Measurements from ENCODE around the gene MAPK1IP1L. TPM values are rescaled to one million over a fixed set of nuclear protein-coding genes. Genes with fewer than 3 reads are reported as not detected.
A peak's percentile ranks its signal among the peaks of the same experiment; 100 is the strongest.

The MAPK1IP1L gene
- total and polyA plus RNA-seq, 2 donors (not counting 1 experiment from before 2014, with no cell fraction given): 116 to 141 TPM

- H3K27me3 ChIP-seq (replicated peaks in 1 of 4; ENCODE audit: control extremely low read depth in 1 of 4, control insufficient read depth in 3 of 4, insufficient read depth in 4 of 4, low read length in 3 of 4): no peaks in the 10 kb centered on the region
- H3K4me2 ChIP-seq (replicated peaks; ENCODE audit: low read depth, low read length, poor library complexity, severe bottlenecking): no peak overlapping the region
- no peak for ATAC-seq (ENCODE audit: low read depth)
- intact Hi-C loops (cut with micrococcal nuclease): no loop called here
- Mint-ChIP-seq H3K9me3 (ENCODE audit: insufficient read depth) (no peaks in the 10 kb centered on the region), H3K27ac (peak overlapping the region; percentile 68), H3K4me1 (peaks cover 54% of the 10 kb centered on the region), H3K27me3 (no peaks in the 10 kb centered on the region), H3K4me3 (no peak overlapping the region)
- WGBS (ENCODE audit: insufficient coverage): 100% methylated on average over 1 of the region's 2 CpGs
- TF ChIP-seq CTCF (IDR thresholded peaks at IDR 0.05) (no peak), EZH2 (IDR thresholded peaks at IDR 0.05; ENCODE audit: borderline replicate concordance, insufficient read depth, low read depth, low read length, poor library complexity, severe bottlenecking) (no peak)
- H3K36me3 ChIP-seq (replicated peaks in 1 of 2; ENCODE audit: control extremely low read depth in 1 of 2, control insufficient read depth in 1 of 2, extremely low read depth in 1 of 2, insufficient read depth in 2 of 2, low read length in 1 of 2): peaks cover 14 to 23% of the 10 kb centered on the region in 2 experiments
- no peaks in the 10 kb centered on the region for H3K9me3 ChIP-seq (ENCODE audit: control extremely low read depth in 1 of 3, control insufficient read depth in 2 of 3, insufficient read depth in 1 of 3, low read length in 2 of 3)
- H3K27ac ChIP-seq (ENCODE audit: low read length in 2 of 2): peak overlapping the region in 1 of 2 donors; percentile 23
- no peak overlapping the region for H3K9ac ChIP-seq (ENCODE audit: low read length)
- ChIA-PET CTCF (interaction anchor here (0.6 to 3.2 kb wide), 4 partner anchors 8 to 30 kb away, joined by 3 to 22 read pairs (median 4); partner anchors contain the start of gene MAPK1IP1L), POLR2A (interaction anchor here (1.7 kb wide), 1 partner anchor 14 kb away, joined by 5 read pairs; the partner anchor contains the start of gene MAPK1IP1L)
- peaks cover 0 to 4% of the 10 kb centered on the region in 2 donors for H3K4me1 ChIP-seq (ENCODE audit: control insufficient read depth in 2 of 2, insufficient read depth in 2 of 2, low read length in 2 of 2)
- peaks cover 27% of the 10 kb centered on the region for H4K20me1 ChIP-seq (ENCODE audit: control insufficient read depth, insufficient read depth, low read length, poor library complexity, severe bottlenecking)
- no peak overlapping the region for H2AFZ ChIP-seq (ENCODE audit: insufficient read depth, low read depth, low read length, poor library complexity, severe bottlenecking)
- no peak overlapping the region for H3K4me3 ChIP-seq (ENCODE audit: control extremely low read depth in 1 of 5, extremely low read depth in 1 of 5, insufficient read depth in 1 of 5, low read depth in 2 of 5, low read length in 4 of 5)
- H3K79me2 ChIP-seq (ENCODE audit: control insufficient read depth, insufficient read depth, low read length): peaks cover 20% of the 10 kb centered on the region
- no peak for DNase-seq
Measured at GRCh38 chr14:55065411-55065810, 14.0 kb downstream of the MAPK1IP1L start.

- Histone ChIP-seq H3K4me3 (ENCODE audit: control extremely low read depth in 1 of 5, extremely low read depth in 1 of 5, insufficient read depth in 1 of 5, low read depth in 2 of 5, low read length in 4 of 5) (no peak overlapping the region), H3K4me1 (ENCODE audit: control insufficient read depth in 2 of 2, insufficient read depth in 2 of 2, low read length in 2 of 2) (peaks cover 4 to 10% of the 10 kb centered on the region in 2 donors), H3K4me2 (replicated peaks; ENCODE audit: low read depth, low read length, poor library complexity, severe bottlenecking) (no peak overlapping the region), H3K27me3 (replicated peaks in 1 of 4; ENCODE audit: control extremely low read depth in 1 of 4, control insufficient read depth in 3 of 4, insufficient read depth in 4 of 4, low read length in 3 of 4) (no peaks in the 10 kb centered on the region), H4K20me1 (ENCODE audit: control insufficient read depth, insufficient read depth, low read length, poor library complexity, severe bottlenecking) (peaks cover 20% of the 10 kb centered on the region), H2AFZ (ENCODE audit: insufficient read depth, low read depth, low read length, poor library complexity, severe bottlenecking) (no peak overlapping the region), H3K36me3 (replicated peaks in 1 of 2; ENCODE audit: control extremely low read depth in 1 of 2, control insufficient read depth in 1 of 2, extremely low read depth in 1 of 2, insufficient read depth in 2 of 2, low read length in 1 of 2) (peaks cover 14 to 16% of the 10 kb centered on the region in 2 experiments), H3K9ac (ENCODE audit: low read length) (no peak overlapping the region), H3K79me2 (ENCODE audit: control insufficient read depth, insufficient read depth, low read length) (peaks cover 14% of the 10 kb centered on the region), H3K9me3 (ENCODE audit: control extremely low read depth in 1 of 3, control insufficient read depth in 2 of 3, insufficient read depth in 1 of 3, low read length in 2 of 3) (no peaks in the 10 kb centered on the region), H3K27ac (ENCODE audit: low read length in 2 of 2) (peak overlapping the region in 1 of 2 donors; percentile 23)
- peak overlapping the region; percentile 18 for H3K4me3 Mint-ChIP-seq
- H3K27me3 Mint-ChIP-seq: no peaks in the 10 kb centered on the region
- TF ChIP-seq EZH2 (IDR thresholded peaks at IDR 0.05; ENCODE audit: borderline replicate concordance, insufficient read depth, low read depth, low read length, poor library complexity, severe bottlenecking) (no peak), CTCF (IDR thresholded peaks at IDR 0.05) (no peak)
- DNase-seq (no peak), ATAC-seq (ENCODE audit: low read depth) (no peak)
- no peaks in the 10 kb centered on the region for H3K9me3 Mint-ChIP-seq (ENCODE audit: insufficient read depth)
- intact Hi-C loops (cut with micrococcal nuclease): no loop called here
- peak overlapping the region; percentile 59 for H3K27ac Mint-ChIP-seq
- peaks cover 58% of the 10 kb centered on the region for H3K4me1 Mint-ChIP-seq
- ChIA-PET POLR2A (interaction anchor here (1.7 kb wide), 1 partner anchor 15 kb away, joined by 5 read pairs; the partner anchor contains the start of gene MAPK1IP1L), CTCF (interaction anchor here (0.6 to 3.2 kb wide), 4 partner anchors 9 to 83 kb away, joined by 3 to 22 read pairs (median 4); partner anchors contain the start of gene MAPK1IP1L)
- WGBS (ENCODE audit: insufficient coverage): no CpG with 5 or more reads among the region's 1 CpG
Measured at GRCh38 chr14:55066223-55066622, 14.8 kb downstream of the MAPK1IP1L start.
